Stimulated activated CD8-positive, alpha-beta memory T cell treated with anti-CD3 and anti-CD28 coated beads, Interleukin-7, amount 100 ng/mL, for 1 hour (primary cell): ENCODE results near the gene TBCEL.

ENCODE experiments used
- DNase-seq, 2 donors: peaks; one replicate each; pipeline ENCODE4 v3.0.0-alpha.2; 2020; ENCODE audit warnings: low read depth in 2 of 2

TBCEL gene

DNA sequence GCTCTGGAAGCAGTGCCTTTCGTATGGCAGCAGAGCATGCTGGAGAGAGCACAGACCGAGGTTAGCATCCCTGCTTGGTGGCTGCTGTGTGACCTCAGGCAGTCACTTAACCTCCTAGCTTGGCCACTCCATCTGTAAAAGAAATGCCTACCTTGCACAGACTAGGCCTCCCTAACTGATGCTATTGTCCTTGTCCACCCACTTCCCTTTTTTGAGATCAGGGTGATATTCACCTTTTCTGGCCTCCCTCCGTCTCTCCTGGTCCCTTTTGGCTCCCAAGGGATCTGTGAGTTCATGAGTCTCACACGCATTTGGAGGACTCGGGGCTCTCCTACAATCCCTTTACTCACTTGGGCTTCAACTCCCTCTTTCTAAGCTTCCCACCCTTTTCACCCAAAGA, 114.4 kb downstream of the TBCEL start:
- DNase-seq, result no peak

DNA sequence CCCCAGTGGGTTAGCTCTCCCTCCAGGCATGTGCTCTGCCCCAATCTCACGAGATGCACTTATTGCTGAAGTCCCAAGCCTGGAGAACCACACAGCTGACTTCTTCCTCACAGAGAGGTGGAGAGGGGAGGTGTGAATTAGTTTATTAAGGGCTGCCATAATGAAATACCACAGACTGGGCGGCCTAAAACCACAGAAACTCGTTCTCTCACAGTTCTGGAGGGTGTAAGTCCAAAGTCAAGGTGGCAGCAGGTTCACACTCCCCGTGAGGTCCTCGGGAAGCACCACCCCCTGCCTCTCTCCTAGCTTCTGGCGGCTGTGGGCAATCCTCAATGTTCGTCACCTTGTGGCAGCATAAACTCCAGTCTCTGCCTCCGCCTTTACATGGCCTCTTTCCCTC, 116.5 kb downstream of the TBCEL start:
- DNase-seq, result no peak
